ENCODE measurements around the gene ERCC1.

The ERCC1 gene

DNA sequence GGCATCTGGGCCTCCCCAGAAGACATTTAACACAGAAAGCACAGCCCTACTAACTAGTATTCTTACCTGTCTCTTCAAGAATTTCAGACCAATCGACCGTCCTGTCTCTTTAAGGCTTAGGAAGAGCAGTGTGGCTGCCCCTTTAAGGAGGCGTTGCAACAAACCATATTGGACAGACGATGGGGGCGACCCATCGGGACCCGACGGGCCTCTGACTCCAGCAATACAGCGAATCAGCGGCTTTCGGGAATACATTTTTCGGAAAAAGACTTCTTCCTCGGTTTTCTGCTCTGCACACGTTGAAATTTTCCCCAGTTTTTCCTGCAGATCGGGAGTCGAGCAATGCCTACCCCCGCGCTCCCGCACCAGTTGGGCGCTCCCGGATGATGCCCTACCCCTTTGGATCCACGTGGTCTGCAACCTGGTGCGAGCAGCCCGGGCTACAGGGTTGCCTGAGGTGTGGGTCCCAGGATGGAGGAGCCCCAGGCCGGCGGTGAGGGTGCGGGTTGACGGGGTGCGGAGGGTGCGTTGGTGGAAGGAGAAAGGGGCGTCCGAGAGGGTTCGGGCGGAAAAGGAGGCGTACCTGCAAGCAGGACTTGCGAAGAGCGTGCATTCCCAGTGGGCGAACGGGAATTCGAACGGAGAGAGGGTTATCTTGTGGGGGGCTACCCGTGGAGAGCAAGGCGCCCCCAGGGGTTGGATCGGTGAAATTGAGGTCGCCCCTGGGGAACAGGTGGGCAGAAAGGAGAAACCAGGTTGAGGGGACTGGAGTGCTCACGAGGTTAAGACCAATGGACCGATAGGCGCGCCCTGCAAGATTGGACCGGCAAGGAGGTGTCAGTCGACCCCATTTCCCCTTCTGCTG, 17.3 kb downstream of the ERCC1 start, which contains the start of gene POLR1G:
Gene POLR1G (plus strand): TSS at position 419 of the 865 bp plus-strand sequence. CDS start 53 bp downstream, at position 472.
- DNase-seq (ENCODE audit: low read depth in 1 of 2, low spot score in 1 of 2) = peak; percentile 54 to 66

GRCh38 chr19:45405435-45406225, 18.1 kb downstream of the ERCC1 start:
- peak; percentile 61 to 67 for DNase-seq (ENCODE audit: low read depth in 1 of 2, low spot score in 1 of 2)

DNA sequence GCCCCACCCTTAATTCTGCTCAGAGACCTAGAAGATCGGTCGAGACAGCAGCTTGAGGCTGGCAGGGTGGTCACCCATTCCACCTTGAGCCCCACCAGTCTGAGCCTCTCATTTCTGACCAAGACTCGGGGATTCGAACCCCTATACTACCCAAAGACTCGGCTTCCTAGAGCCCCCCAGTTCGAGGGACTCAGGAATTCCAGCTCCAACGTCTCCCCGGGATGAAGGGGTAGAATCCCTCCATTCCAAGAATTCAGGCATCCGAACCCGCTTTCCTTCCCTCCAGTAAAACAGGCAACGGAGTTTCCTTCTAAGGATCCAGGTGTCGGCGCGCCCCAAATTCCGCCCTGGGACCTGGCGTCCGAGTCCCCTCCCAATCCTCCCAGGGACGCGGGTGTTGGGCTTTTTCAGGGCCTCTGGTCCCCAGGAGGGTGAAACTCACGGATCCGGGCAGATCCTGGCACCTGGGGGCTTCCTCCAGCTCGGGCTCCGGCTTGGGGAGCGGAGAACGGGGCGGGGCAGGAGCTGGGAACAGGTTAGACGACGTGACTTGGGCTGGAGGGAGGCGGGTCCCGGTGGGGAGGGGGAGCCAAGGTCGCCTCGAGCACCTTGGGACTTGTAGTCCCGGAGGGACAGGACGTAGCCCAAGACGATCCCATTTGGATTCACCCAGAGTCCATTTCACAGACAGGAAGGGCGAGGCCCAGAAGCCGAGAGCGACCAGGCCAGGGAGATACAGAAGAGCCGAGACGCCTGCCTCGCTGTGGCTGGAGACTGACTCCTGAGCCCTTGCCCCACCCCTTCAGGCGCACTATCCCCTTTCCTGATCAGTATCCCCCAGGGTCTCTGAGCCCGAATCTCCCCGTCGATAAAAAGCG, 18.9 kb downstream of the ERCC1 start, which contains the start of gene PPP1R13L:
Gene PPP1R13L (minus strand): TSS at position 513 of the 878 bp plus-strand sequence. CDS start 6,751 bp downstream, outside the sequence.
- no peak for DNase-seq (ENCODE audit: low read depth in 1 of 2, low spot score in 1 of 2)

DNA sequence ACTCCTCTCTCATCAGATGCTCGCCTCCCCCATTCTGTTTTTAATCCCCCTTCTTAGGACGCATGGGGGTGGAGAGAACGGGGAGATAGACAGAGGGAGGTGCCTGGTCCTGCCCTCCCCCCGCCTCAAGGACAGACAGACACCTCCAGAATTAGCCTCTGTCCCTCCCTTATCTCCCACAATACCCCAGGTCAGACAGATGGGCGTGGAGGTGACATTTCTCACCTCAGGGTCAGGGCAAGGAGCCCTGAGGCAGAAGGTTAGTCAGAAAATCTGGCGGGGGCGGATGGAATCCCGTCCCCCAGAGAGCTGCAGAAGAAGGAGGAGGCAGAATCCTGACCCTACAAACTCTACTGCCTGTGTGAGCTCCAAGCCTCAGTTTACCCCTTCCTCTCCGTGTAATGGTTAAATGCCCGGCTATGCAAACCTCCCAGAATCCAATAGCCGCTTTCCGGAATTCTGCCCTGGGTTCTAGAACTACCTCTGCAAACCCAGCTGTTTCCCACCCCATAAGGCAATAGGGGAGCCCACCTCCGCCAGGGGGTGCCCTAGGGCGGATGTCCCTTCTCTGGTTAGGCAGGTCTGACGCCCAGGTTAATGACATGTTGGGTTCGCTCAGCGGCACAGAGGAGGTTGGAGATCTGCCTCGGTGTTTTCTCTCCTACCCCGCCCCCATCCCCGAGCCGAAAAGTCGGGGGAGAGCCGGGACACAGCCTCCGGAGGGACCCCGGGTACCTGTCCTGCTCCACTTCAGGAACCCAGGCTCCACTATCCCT, 19.7 kb downstream of the ERCC1 start:
- DNase-seq (ENCODE audit: low read depth in 1 of 2, low spot score in 1 of 2) = peak in 1 of 2 donors; percentile 43

DNA sequence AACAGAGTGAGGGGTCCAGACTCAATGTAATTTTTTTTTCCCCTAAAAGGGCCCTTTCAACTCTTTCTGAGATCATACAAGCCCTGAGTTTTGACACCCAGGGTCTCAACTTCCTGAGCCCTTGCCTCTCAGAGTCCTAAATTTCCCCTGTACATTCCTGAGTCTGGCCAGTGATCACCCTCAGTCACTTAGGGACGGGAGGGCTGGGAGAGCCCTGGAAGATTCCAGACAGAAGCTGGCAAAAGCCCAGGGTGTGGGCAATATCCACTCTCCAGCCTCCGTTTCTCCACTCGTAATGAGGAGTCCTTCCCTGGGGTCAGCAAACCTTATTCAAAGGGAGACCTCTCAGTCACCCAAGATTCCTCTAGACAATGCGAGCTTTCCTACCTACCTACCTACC, 20.4 kb downstream of the ERCC1 start:
- no peak for DNase-seq (ENCODE audit: low read depth in 1 of 2, low spot score in 1 of 2)

DNA sequence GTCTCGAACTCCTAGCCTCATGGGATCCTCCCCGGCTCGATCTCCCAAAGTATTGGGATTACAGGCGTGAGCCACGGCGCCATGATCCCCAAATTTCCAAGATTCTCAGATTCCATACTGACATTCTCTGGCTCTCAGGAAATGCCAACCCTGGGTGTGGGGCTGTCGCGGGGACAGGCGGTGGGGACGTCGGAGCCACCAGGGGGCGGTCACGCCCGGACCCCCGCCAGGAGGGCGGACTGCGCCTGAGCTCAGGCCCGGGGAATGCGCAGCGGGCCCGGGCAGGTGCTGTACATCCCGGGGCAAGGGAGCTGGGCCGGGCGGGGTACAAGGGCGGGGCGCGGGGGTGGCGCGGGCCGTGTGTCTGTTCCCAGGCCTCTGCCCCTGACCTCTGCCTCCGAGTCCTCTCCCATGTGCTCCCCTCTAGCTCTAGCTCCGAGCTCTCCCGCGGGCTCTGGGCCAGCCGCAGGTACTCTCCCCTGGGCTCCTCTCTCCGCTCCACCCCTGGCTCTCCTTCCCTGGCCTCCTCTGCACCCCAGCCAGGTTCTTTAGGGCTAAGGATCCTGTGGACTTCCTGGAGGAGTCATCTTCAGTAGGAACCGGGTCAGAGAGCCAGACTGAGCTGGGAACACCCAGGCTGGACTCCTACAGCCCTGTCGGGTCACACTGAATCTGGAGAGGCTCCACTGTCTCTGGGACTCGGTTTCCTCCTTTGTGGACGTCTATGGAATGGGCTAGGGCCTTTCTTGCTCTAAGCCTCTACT, 21.2 kb downstream of the ERCC1 start:
- DNase-seq (ENCODE audit: low read depth in 1 of 2, low spot score in 1 of 2) = no peak

DNA sequence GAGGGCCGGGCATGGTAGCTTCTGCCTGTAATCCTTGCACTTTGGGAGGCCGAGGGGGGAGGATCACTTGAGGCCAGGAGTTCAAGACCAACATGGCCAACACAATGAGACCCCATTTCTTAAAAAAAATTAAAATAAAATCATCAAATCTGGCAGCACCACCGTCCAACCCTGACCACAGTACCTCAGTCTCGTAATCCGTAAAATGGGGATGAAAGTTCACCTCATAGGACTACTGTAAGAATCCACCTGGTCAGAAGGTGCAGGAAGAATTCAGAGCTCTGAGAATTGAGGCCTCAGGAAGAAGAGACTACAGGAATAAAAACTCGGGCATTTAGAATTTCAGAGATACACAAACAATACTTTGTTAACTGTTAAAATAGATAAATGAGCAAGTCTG, 21.9 kb downstream of the ERCC1 start:
- DNase-seq (ENCODE audit: low read depth in 1 of 2, low spot score in 1 of 2) = no peak

DNA sequence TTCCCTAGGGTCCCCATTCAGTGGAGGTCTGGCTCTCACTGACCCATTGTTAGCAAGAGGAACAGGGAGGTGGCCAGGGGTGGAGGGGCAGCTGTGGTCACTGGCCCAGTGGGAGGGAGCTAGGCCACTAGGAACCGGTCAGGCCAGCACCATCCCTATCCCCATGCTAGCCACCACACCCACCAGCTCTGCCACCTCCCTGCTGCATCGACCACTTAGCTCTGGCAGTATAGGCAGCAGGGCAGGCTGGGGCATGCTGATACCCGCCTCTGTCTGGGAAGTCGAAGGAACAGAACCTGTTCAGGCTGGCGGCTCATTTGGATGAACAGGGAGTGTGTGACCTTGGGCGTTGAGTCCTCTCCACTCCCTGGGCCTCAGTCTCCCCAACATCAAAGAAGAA, 23.5 kb downstream of the ERCC1 start:
- DNase-seq (ENCODE audit: low read depth in 1 of 2, low spot score in 1 of 2) = no peak

- DNase-seq (ENCODE audit: low read depth in 1 of 2, low spot score in 1 of 2) = no peak
Measured at GRCh38 chr19:45395821-45396617, 27.7 kb downstream of the ERCC1 start.

GRCh38 chr19:45391871-45392665, 31.6 kb downstream of the ERCC1 start:
- no peak for DNase-seq (ENCODE audit: low read depth in 1 of 2, low spot score in 1 of 2)

GRCh38 chr19:45391346-45391745, 32.4 kb downstream of the ERCC1 start:
- no peak for DNase-seq (ENCODE audit: low read depth in 1 of 2, low spot score in 1 of 2)

- DNase-seq (ENCODE audit: low read depth in 1 of 2, low spot score in 1 of 2) = no peak
Measured at GRCh38 chr19:45385392-45386221, 38.1 kb downstream of the ERCC1 start.

GRCh38 chr19:45382426-45382825, 41.3 kb downstream of the ERCC1 start:
- DNase-seq (ENCODE audit: low read depth in 1 of 2, low spot score in 1 of 2) = no peak

DNA sequence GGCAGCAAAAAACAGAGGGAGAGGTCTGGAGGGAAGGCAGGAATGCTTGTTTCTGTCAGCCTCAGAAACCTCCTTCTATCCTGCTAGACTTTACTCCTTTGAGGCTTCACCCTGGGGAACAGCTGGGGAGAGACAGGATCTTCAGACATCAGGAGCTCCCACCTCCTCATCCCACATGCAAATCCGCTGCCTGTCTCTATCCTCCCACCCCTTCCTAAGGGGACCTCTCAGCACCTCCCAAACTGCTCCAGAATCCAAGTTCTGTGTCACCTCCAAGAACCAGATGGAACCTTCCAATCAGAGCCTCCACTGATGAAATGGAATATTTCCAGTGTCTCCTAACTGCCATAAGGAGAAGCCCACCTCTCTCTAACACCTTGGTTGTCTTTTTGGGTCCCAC, 43.6 kb downstream of the ERCC1 start:
- DNase-seq (ENCODE audit: low read depth in 1 of 2, low spot score in 1 of 2) = no peak

DNA sequence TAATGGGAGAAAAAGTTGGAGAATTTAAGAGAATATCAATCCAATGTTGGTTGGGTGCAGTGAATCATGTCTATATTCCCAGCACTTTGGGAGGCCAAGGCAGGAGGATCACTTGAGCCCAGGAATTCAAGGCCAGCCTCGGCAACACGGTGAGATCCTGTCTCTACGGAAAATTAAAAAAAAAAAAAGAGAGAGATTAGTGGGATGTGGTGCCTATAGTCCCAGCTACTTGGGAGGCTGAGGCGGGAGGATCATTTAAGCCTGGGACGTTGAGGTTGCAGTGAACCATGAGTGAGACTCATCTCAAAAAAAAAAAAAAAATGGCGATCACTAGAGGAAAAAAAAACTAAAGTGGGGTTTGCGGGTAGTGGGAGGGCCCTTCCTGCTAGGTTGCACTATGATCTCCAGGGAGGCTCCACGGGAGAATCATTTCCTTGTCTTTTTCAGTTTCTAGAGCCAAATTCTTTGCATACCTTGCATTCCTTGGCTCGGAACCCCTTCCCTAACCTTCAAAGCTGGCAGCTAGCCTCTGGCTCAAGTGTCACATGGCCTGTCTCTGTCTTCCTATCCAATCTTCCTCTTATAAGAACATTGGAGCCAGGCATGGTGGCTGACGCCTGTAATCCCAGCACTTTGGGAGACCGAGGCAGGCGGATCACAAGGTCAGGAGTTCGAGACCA, 47.5 kb downstream of the ERCC1 start:
- no peak for DNase-seq (ENCODE audit: low read depth in 1 of 2, low spot score in 1 of 2)

GRCh38 chr19:45370410-45371204, 53.1 kb downstream of the ERCC1 start, which contains the start of gene ERCC2:
TSS of gene ERCC2 (minus strand) at chr19:45370573. CDS start at chr19:45370540, 33 bp downstream.
- DNase-seq (ENCODE audit: low read depth in 1 of 2, low spot score in 1 of 2) = peak; percentile 99

Data from activated T-helper 1 cell treated with anti-CD3 and anti-CD28 coated beads, Interleukin-2, amount 50 U/mL, for 16 hours (primary cell).